ENCODE measurements around the gene TNS4. TPM values are rescaled to one million over a fixed set of nuclear protein-coding genes. Genes with fewer than 3 reads are reported as not detected.

Gene TNS4
- total and polyA plus RNA-seq, 4 donors: 0.29 TPM; not detected in 3

DNA sequence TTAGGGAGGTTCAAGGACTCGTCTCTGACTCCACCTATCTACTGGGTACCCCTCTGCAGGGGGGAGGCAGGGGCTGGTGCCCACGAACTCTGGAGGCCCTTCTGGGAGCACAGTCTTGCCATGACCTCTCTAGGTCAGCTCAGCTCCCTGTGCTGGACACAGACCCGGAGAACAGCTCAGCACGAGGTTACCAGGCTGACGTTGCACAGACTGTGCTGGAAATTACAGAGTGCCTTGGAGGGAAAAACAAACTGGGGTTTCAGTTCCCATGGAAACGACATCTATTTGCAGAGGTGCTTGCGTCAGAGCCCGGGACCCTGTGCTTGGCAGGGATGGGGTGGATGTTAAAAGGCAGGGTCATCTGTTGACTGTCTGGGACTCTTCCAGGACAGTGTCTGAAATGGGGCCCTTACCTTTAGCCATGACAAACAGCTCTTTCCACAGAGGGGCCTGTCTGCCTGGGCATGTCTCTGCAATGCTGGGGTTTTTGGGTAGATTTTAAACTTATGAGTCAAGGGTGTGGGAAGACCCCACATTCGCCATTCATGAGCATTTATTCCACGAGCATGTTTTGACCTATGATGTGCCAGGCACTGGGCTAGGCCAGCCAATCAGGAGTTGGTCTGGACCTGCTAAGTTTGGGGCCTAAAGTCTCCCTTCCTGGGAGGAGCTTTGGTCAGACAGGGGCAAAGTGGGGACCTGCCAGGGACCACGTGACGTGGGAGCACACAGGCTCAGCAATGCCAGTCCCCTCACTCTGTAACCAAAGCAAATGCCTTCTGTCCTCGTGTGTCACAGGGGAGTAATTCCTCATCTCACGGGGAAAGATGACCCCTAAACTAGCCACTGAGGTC lies 41.4 kb upstream of the TNS4 start:
- WGBS (ENCODE audit: insufficient coverage): 26% methylated on average over 11 of the region's 14 CpGs
- H3K4me3 ChIP-seq (ENCODE audit: low read depth, low read length): no peak overlapping the region
- no peaks in the 10 kb centered on the region for H3K27me3 ChIP-seq (ENCODE audit: control insufficient read depth, insufficient read depth, low read length)
- no peaks in the 10 kb centered on the region for H3K36me3 ChIP-seq (ENCODE audit: control insufficient read depth, insufficient read depth, low read length)
- peak overlapping the region; percentile 87 for H3K27ac ChIP-seq (ENCODE audit: low read depth, low read length)
- DNase-seq (ENCODE audit: low read depth in 4 of 6, low spot score in 6 of 6): peak in 3 of 6 donors; percentile 52 to 92 (median 91)
- H3K9me3 ChIP-seq (ENCODE audit: control insufficient read depth, insufficient read depth, low read length): no peaks in the 10 kb centered on the region
- H3K4me1 ChIP-seq (ENCODE audit: control insufficient read depth, insufficient read depth, low read length): peaks cover 62% of the 10 kb centered on the region

- Histone ChIP-seq H3K4me1 (ENCODE audit: control insufficient read depth, insufficient read depth, low read length) (peaks cover 60% of the 10 kb centered on the region), H3K27ac (ENCODE audit: low read depth, low read length) (peak overlapping the region; percentile 87), H3K4me3 (ENCODE audit: low read depth, low read length) (no peak overlapping the region), H3K36me3 (ENCODE audit: control insufficient read depth, insufficient read depth, low read length) (no peaks in the 10 kb centered on the region), H3K27me3 (ENCODE audit: control insufficient read depth, insufficient read depth, low read length) (no peaks in the 10 kb centered on the region), H3K9me3 (ENCODE audit: control insufficient read depth, insufficient read depth, low read length) (no peaks in the 10 kb centered on the region)
- WGBS (ENCODE audit: insufficient coverage): 48% methylated on average over 16 of the region's 18 CpGs
- peak in 2 of 6 donors; percentile 77 to 82 for DNase-seq (ENCODE audit: low read depth in 4 of 6, low spot score in 6 of 6)
Observed at GRCh38 chr17:40541873-40542557, 40.6 kb upstream of the TNS4 start.

DNA sequence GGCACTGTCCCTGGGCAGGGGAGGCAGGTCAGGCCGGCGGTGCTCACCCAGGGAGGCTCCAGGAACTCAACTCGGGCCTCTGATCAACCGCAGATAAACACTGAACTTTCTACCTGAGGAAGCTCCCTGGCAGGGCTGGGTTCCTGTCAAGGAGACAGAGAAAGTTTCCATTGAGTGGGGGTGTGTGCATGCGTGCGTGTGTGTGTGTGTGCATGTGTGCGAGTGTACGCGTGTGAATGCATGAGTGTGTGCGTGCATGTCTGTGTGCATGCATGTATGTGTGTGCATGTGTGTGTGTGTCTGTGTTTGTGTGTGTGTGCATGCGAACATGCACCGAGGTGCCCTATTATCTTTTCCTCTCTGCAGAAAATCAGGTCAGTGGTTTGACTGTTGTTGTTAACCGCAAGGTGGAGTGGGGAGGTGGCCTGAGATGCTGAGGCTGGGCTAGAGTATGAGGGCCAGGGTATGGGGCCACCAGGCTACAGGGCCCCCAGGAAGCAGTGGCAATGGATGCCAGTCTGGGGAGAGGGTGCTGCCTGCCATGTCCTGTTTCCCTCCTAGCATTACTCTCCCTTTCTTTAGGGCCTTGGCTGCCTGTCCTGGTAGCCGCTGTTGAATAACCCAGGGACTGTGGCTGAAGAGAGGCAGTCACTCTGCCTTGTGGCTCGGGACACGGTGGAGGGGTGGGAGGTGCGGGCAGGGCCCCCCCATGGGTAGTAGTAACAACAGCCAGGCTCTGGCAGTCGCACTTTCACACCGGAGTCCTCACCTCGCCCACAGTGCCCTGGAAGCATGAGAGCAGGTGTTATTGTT lies 39.8 kb upstream of the TNS4 start:
- Histone ChIP-seq H3K27ac (ENCODE audit: low read depth, low read length) (peak overlapping the region; percentile 87), H3K9me3 (ENCODE audit: control insufficient read depth, insufficient read depth, low read length) (no peaks in the 10 kb centered on the region), H3K4me3 (ENCODE audit: low read depth, low read length) (no peak overlapping the region), H3K4me1 (ENCODE audit: control insufficient read depth, insufficient read depth, low read length) (peaks cover 66% of the 10 kb centered on the region), H3K27me3 (ENCODE audit: control insufficient read depth, insufficient read depth, low read length) (no peaks in the 10 kb centered on the region), H3K36me3 (ENCODE audit: control insufficient read depth, insufficient read depth, low read length) (no peaks in the 10 kb centered on the region)
- WGBS (ENCODE audit: insufficient coverage): 91% methylated on average over 19 of the region's 20 CpGs
- DNase-seq (ENCODE audit: low read depth in 4 of 6, low spot score in 6 of 6): no peak

DNA sequence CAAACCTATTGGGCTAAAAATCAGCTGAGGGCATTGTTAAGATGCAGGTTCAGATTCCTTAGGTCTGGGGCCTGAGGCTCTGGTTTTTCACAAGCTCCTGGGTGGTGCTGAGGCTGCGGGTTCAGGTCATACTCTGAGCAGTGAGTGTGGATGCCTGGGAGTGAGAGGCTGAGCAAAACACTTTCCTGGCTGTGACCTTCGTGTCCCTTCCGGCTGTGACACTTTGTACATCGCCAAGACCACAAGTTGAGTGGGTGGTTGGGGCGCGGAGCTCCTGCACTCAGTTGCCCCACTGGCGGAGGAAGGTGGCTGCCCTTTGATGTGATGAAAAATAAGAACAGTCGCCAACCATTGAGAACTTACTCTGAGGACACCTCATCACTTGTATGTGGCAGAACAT lies 39.0 kb upstream of the TNS4 start:
- Histone ChIP-seq H3K4me1 (ENCODE audit: control insufficient read depth, insufficient read depth, low read length) (peaks cover 68% of the 10 kb centered on the region), H3K9me3 (ENCODE audit: control insufficient read depth, insufficient read depth, low read length) (no peaks in the 10 kb centered on the region), H3K27me3 (ENCODE audit: control insufficient read depth, insufficient read depth, low read length) (no peaks in the 10 kb centered on the region), H3K27ac (ENCODE audit: low read depth, low read length) (no peak overlapping the region), H3K4me3 (ENCODE audit: low read depth, low read length) (no peak overlapping the region), H3K36me3 (ENCODE audit: control insufficient read depth, insufficient read depth, low read length) (no peaks in the 10 kb centered on the region)
- DNase-seq (ENCODE audit: low read depth in 4 of 6, low spot score in 6 of 6): no peak
- WGBS (ENCODE audit: insufficient coverage): 97% methylated on average over 7 of the region's 8 CpGs

GRCh38 chr17:40539711-40540411 lies 38.4 kb upstream of the TNS4 start:
- H3K36me3 ChIP-seq (ENCODE audit: control insufficient read depth, insufficient read depth, low read length): no peaks in the 10 kb centered on the region
- H3K27me3 ChIP-seq (ENCODE audit: control insufficient read depth, insufficient read depth, low read length): no peaks in the 10 kb centered on the region
- peaks cover 68% of the 10 kb centered on the region for H3K4me1 ChIP-seq (ENCODE audit: control insufficient read depth, insufficient read depth, low read length)
- 77% methylated on average over 9 of the region's 9 CpGs for WGBS (ENCODE audit: insufficient coverage)
- no peak for DNase-seq (ENCODE audit: low read depth in 4 of 6, low spot score in 6 of 6)
- H3K27ac ChIP-seq (ENCODE audit: low read depth, low read length): no peak overlapping the region
- H3K9me3 ChIP-seq (ENCODE audit: control insufficient read depth, insufficient read depth, low read length): no peaks in the 10 kb centered on the region
- no peak overlapping the region for H3K4me3 ChIP-seq (ENCODE audit: low read depth, low read length)

- WGBS (ENCODE audit: insufficient coverage): 93% methylated on average over 2 of the region's 6 CpGs
- peaks cover 72% of the 10 kb centered on the region for H3K4me1 ChIP-seq (ENCODE audit: control insufficient read depth, insufficient read depth, low read length)
- H3K27ac ChIP-seq (ENCODE audit: low read depth, low read length): no peak overlapping the region
- H3K36me3 ChIP-seq (ENCODE audit: control insufficient read depth, insufficient read depth, low read length): no peaks in the 10 kb centered on the region
- no peak for DNase-seq (ENCODE audit: low read depth in 4 of 6, low spot score in 6 of 6)
- no peak overlapping the region for H3K4me3 ChIP-seq (ENCODE audit: low read depth, low read length)
- H3K27me3 ChIP-seq (ENCODE audit: control insufficient read depth, insufficient read depth, low read length): no peaks in the 10 kb centered on the region
- H3K9me3 ChIP-seq (ENCODE audit: control insufficient read depth, insufficient read depth, low read length): no peaks in the 10 kb centered on the region
Observed at GRCh38 chr17:40538936-40539705, 37.7 kb upstream of the TNS4 start.

DNA sequence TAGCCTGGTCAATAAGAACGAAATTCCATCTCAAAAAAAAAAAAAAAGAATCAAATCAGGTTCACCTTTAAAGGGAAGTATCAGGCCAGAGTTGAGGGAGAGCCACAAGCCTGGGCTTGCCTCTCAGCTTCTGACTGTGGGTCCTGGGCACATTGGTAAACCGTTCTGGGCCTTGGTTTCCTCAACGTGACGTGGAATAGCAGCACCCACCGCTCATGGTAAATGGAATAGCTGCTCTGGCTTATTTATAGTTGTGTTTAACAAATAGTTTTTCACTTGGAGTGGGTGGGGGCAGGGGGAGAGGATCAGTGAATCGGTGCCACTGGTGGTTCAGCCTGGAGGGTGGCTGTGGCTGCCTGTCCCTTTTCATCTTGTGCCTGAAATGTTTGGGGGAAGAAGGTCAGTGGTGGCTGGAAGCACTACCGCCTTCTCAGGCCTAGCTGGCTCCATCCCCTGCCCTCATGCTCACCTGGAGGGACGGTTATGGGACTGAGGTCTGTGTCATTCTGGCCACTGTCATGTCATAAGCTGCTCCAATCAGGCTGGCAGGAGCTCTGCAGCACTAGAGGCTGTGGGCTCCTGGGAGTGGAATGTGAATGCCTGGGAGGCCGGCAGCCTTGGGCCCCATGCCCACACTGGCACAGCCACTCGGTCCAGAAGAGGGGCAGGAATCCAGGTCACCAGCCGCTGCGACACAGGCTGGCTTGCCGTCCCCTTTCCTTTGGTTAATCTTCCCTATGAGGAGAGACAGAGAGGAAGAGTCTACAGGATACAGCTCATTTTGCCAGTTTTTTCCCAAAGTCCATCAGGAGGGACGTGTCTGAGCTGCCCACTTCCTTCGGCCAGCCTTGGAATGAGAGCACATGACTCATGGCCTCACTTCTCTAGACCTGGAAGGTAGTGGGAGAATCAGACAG lies 36.9 kb upstream of the TNS4 start:
- DNase-seq (ENCODE audit: low read depth in 4 of 6, low spot score in 6 of 6): peak in 2 of 6 donors; percentile 46 to 76
- H3K27ac ChIP-seq (ENCODE audit: low read depth, low read length): peak overlapping the region; percentile 27
- no peaks in the 10 kb centered on the region for H3K36me3 ChIP-seq (ENCODE audit: control insufficient read depth, insufficient read depth, low read length)
- no peak overlapping the region for H3K4me3 ChIP-seq (ENCODE audit: low read depth, low read length)
- 57% methylated on average over 14 of the region's 15 CpGs for WGBS (ENCODE audit: insufficient coverage)
- no peaks in the 10 kb centered on the region for H3K9me3 ChIP-seq (ENCODE audit: control insufficient read depth, insufficient read depth, low read length)
- H3K4me1 ChIP-seq (ENCODE audit: control insufficient read depth, insufficient read depth, low read length): peaks cover 67% of the 10 kb centered on the region
- no peaks in the 10 kb centered on the region for H3K27me3 ChIP-seq (ENCODE audit: control insufficient read depth, insufficient read depth, low read length)
